HUES6 (cell line): Measurements from ENCODE around the gene POLR1A.

Experiments
- H3K27ac ChIP-seq: 2 replicates; pipeline ENCODE4 v1.7.0; 2013; ENCODE audit warnings: low read depth, mild to moderate bottlenecking, low read length, inconsistent platforms
- H3K27me3 ChIP-seq: 2 replicates; pipeline ENCODE4 v1.6.1; 2013; ENCODE audit warnings: low read length; ENCODE audit not compliant: control insufficient read depth, insufficient read depth
- H3K36me3 ChIP-seq: 2 replicates; pipeline ENCODE4 v1.6.1; 2013; ENCODE audit warnings: low read length; ENCODE audit not compliant: control insufficient read depth, insufficient read depth
- H3K4me1 ChIP-seq: 2 replicates; pipeline ENCODE4 v1.6.1; 2013; ENCODE audit warnings: low read length; ENCODE audit not compliant: control insufficient read depth, insufficient read depth
- H3K4me3 ChIP-seq: 2 replicates; pipeline ENCODE4 v1.5.1; 2013; ENCODE audit warnings: low read depth, low read length
- H3K9ac ChIP-seq: one replicate; pipeline ENCODE4 v1.6.1; 2013; ENCODE audit warnings: mild to moderate bottlenecking, low read length
- H3K9me3 ChIP-seq: 2 replicates; pipeline ENCODE4 v1.6.1; 2013; ENCODE audit warnings: low read depth, low read length; ENCODE audit not compliant: control insufficient read depth, insufficient read depth

The POLR1A gene

GRCh38 chr2:86105252-86105968 lies at the start of gene POLR1A:
POLR1A (minus strand) TSS chr2:86105886; CDS start chr2:86105776, 110 bp downstream.
- Histone ChIP-seq H3K9me3 (no peaks in the 10 kb centered on the region), H3K36me3 (peaks cover 66% of the 10 kb centered on the region)

GRCh38 chr2:86150502-86150901 lies 44.8 kb upstream of the POLR1A start:
- Histone ChIP-seq H3K27ac (no peak overlapping the region), H3K9ac (no peak overlapping the region), H3K27me3 (no peaks in the 10 kb centered on the region), H3K4me3 (no peak overlapping the region), H3K36me3 (peaks cover 84% of the 10 kb centered on the region), H3K9me3 (no peaks in the 10 kb centered on the region), H3K4me1 (no peaks in the 10 kb centered on the region)

More at GRCh38 chr2:86105252-86105968, at the start of gene POLR1A:
- Histone ChIP-seq H3K4me3 (peak within 1 kb of the TSS; percentile 93), H3K9ac (peak within 1 kb of the TSS; percentile 99), H3K27me3 (no peaks in the 10 kb centered on the region), H3K4me1 (peaks cover 8% of the 10 kb centered on the region), H3K27ac (peak within 1 kb of the TSS; percentile 97)

- H3K9ac ChIP-seq = no peak overlapping the region
- no peak overlapping the region for H3K27ac ChIP-seq
- H3K4me3 ChIP-seq = no peak overlapping the region
- H3K36me3 ChIP-seq = peaks cover 92% of the 10 kb centered on the region
- no peaks in the 10 kb centered on the region for H3K4me1 ChIP-seq
- H3K27me3 ChIP-seq = no peaks in the 10 kb centered on the region
- no peaks in the 10 kb centered on the region for H3K9me3 ChIP-seq
Measured at GRCh38 chr2:86147793-86148192, 42.1 kb upstream of the POLR1A start.

DNA sequence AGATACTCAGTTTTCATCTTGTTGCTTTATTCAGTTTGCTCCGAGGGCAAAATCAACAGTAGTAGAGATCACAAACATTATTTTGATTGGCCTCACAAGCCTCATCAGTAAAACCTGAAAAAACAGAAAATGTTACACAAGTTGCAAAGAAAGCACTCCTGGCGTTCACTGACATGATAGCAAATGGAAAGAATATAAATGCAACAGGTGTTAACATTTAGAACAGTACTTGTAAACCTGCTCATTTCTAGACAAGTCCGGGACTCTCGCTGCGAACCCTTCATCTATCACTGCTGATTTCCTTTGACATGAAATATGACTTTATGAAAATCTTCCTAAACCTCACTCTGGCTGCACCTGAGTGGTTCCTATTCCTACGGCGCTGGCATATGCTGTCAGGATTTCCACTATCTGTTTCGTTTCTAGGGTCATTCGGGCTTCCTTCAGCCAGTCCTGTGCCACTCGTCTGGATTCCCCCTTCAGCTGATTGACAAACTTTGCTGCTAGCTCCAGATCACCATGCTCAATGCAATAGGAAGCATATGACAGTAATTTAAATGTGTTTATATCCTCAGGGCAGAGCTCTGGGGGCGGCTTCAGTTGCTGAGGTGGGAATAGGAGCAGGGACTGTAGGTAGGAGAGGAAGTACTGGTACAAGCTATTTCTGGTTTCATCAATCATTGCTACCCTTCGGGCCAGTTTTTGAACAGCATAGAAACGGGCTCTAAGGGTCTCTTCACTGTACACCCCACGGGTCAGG lies 38.4 kb upstream of the POLR1A start:
- H3K9me3 ChIP-seq = no peaks in the 10 kb centered on the region
- H3K9ac ChIP-seq = no peak overlapping the region
- no peaks in the 10 kb centered on the region for H3K27me3 ChIP-seq
- no peak overlapping the region for H3K27ac ChIP-seq
- H3K4me1 ChIP-seq = no peaks in the 10 kb centered on the region
- H3K36me3 ChIP-seq = peaks cover 94% of the 10 kb centered on the region
- no peak overlapping the region for H3K4me3 ChIP-seq

DNA sequence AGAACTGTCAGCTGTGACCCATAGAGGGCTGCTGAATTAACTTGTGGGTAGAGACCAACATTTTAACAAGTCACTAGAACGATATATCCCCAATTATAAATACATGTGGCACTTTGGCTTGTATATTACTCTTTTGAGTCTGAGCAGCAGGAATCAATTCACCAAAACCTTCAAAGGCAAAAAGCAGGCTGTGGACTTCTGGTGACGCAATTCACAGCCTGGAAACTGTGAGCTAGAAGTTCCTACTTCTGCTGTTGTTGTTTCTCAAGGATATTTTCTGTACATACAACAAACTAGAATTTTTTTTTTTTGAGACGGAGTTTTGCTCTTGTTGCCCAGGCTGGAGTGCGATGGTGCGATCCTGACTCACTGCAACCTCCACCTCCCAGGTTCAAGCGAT lies 37.6 kb upstream of the POLR1A start:
- no peaks in the 10 kb centered on the region for H3K9me3 ChIP-seq
- H3K36me3 ChIP-seq = peaks cover 94% of the 10 kb centered on the region
- H3K4me3 ChIP-seq = no peak overlapping the region
- H3K9ac ChIP-seq = no peak overlapping the region
- H3K4me1 ChIP-seq = no peaks in the 10 kb centered on the region
- H3K27ac ChIP-seq = no peak overlapping the region
- no peaks in the 10 kb centered on the region for H3K27me3 ChIP-seq

- Histone ChIP-seq H3K36me3 (peaks cover 94% of the 10 kb centered on the region), H3K4me1 (no peaks in the 10 kb centered on the region), H3K27me3 (no peaks in the 10 kb centered on the region)
Measured at GRCh38 chr2:86142436-86143257, 37.0 kb upstream of the POLR1A start.

GRCh38 chr2:86140969-86141392 lies 35.3 kb upstream of the POLR1A start:
- peaks cover 95% of the 10 kb centered on the region for H3K36me3 ChIP-seq

More at GRCh38 chr2:86142436-86143257, 37.0 kb upstream of the POLR1A start:
- Histone ChIP-seq H3K9me3 (no peaks in the 10 kb centered on the region), H3K9ac (no peak overlapping the region), H3K27ac (no peak overlapping the region), H3K4me3 (no peak overlapping the region)

DNA sequence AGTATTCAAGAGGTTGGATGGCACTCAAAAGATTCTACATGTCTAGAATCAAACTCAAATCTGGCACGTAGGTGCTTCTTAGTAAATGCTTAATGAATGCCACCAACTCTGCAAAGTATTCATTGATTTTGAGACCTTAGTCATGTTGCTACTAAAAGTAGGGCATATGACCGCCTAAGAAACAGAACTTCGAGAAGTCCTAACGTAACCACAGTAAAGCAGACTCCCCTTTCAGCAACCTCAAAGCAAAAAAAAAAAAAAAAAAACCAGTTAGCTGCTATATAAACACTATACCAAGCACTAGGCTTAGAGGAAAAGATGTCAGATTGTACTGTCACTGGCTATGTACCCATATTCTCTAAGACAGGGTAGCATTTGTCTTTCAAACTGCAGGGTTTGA lies 34.3 kb upstream of the POLR1A start:
- Histone ChIP-seq H3K9ac (no peak overlapping the region), H3K27ac (no peak overlapping the region), H3K4me3 (no peak overlapping the region), H3K9me3 (no peaks in the 10 kb centered on the region), H3K27me3 (no peaks in the 10 kb centered on the region), H3K4me1 (no peaks in the 10 kb centered on the region), H3K36me3 (peaks cover 95% of the 10 kb centered on the region)

More at GRCh38 chr2:86140969-86141392, 35.3 kb upstream of the POLR1A start:
- Histone ChIP-seq H3K27me3 (no peaks in the 10 kb centered on the region), H3K9me3 (no peaks in the 10 kb centered on the region), H3K4me1 (no peaks in the 10 kb centered on the region), H3K4me3 (no peak overlapping the region), H3K9ac (no peak overlapping the region), H3K27ac (no peak overlapping the region)

GRCh38 chr2:86138736-86139625 lies 33.3 kb upstream of the POLR1A start:
- no peaks in the 10 kb centered on the region for H3K9me3 ChIP-seq
- H3K36me3 ChIP-seq = peaks cover 95% of the 10 kb centered on the region
- H3K9ac ChIP-seq = no peak overlapping the region
- no peak overlapping the region for H3K4me3 ChIP-seq
- no peaks in the 10 kb centered on the region for H3K27me3 ChIP-seq
- no peaks in the 10 kb centered on the region for H3K4me1 ChIP-seq
- H3K27ac ChIP-seq = no peak overlapping the region

DNA sequence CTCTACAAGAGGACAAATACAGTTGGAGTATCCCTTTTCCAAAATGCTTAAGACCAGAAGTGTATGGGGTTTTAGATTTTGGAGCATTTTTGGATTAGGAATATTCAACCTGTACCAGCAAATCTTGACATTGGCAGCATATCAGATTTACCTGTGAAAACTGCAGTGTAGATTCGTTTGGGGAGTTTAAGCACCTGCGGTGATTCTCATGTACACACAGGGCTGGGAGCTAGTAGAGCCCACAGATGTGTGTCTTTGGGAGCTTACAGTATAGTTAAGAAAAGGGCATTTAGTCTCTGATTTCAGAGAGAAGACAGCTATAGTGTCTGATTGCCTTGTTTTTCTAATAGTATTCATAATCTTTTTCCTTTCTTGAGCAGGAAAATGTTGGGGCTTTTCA lies 30.5 kb upstream of the POLR1A start:
- Histone ChIP-seq H3K27ac (no peak overlapping the region), H3K27me3 (no peaks in the 10 kb centered on the region), H3K9me3 (no peaks in the 10 kb centered on the region), H3K9ac (no peak overlapping the region), H3K36me3 (peaks cover 100% of the 10 kb centered on the region), H3K4me3 (no peak overlapping the region), H3K4me1 (no peaks in the 10 kb centered on the region)
